A549 (cell line): Measurements from ENCODE around the gene KCNH2. TPM values are rescaled to one million over a fixed set of nuclear protein-coding genes. Genes with fewer than 3 reads are reported as not detected.

ENCODE experiments used
- ATAC-seq, 2 experiments: fragments of 200-7000 bp in 1 of 2; fragments of >200 bp in 1 of 2; cut with Nextera tagmentation in 1 of 2; cut with Tn5 transposase in 1 of 2; 3 replicates each; pipeline versions ENCODE4 v1.8.0 to v1.9.1; 2018 to 2020; ENCODE audit warnings: mild to moderate bottlenecking in 1 of 2, moderate library complexity in 1 of 2
- CTCF ChIA-PET: fragments of 300-600 bp; sonication (Branson Sonifier 250); formaldehyde crosslinking; extraction: SDS; loops from one replicate; lab custom pipeline; 2021; ENCODE audit warnings: antibody characterized with exemption, inconsistent platforms; lab: Yijun Ruan, JAX
- POLR2A ChIA-PET: fragments of 350-600 bp; formaldehyde crosslinking; extraction: SDS; loops from one replicate; lab custom pipeline; 2021; ENCODE audit warnings: antibody characterized with exemption, inconsistent platforms; lab: Yijun Ruan, JAX
- DNase-seq, 2 experiments: peaks; one replicate each; pipeline versions ENCODE4 v3.0.0 to v3.0.0-alpha.2; 2011 to 2016; ENCODE audit warnings: low read depth in 1 of 2, low spot score in 1 of 2
- FAIRE-seq: peaks from 2 replicates; lab custom pipeline; 2011; peaks lifted over from hg19 to GRCh38; lab: Jason Lieb, UNC
- H3K27ac ChIP-seq, 2 experiments: fragments of >200 bp; sonication (Bioruptor Twin); formaldehyde crosslinking; 3 replicates each; pipeline ENCODE4 v1.5.1; 2016 to 2017
- H3K4me1 ChIP-seq: fragments of >200 bp; sonication (Bioruptor Twin); formaldehyde crosslinking; 3 replicates; pipeline ENCODE4 v1.6.1; 2016
- H3K4me2 ChIP-seq: fragments of >200 bp; sonication (Bioruptor Twin); formaldehyde crosslinking; 3 replicates; pipeline ENCODE4 v1.6.1; 2016
- H3K4me3 ChIP-seq: fragments of >200 bp; sonication (Bioruptor Twin); formaldehyde crosslinking; 3 replicates; pipeline ENCODE4 v1.5.1; 2016
- H3K9me3 ChIP-seq: fragments of >200 bp; sonication (Bioruptor Twin); formaldehyde crosslinking; 3 replicates; pipeline ENCODE4 v1.6.1; 2016
- BCL3 ChIP-seq: fragments of >200 bp; sonication (Bioruptor Twin); formaldehyde crosslinking; IDR thresholded peaks from 3 replicates; pipeline ENCODE4 v1.6.1; 2016
- CEBPB ChIP-seq, 2 experiments: fragments of >200 bp in 1 of 2; sonication (Bioruptor Twin) in 1 of 2; formaldehyde crosslinking in 1 of 2; IDR thresholded peaks; 2 replicates each; pipeline ENCODE4 v1.6.1; 2012 to 2016
- CTCF ChIP-seq: fragments of >200 bp; sonication (Bioruptor Twin); formaldehyde crosslinking; IDR thresholded peaks from 3 replicates; pipeline ENCODE4 v1.5.1; 2016
- EHMT2 ChIP-seq: fragments of 200-600 bp; sonication (generic); IDR thresholded peaks from 2 replicates; pipeline ENCODE4 v1.6.1; 2016; ENCODE audit warnings: antibody characterized with exemption, low read depth, mild to moderate bottlenecking, moderate library complexity
- ESRRA ChIP-seq: fragments of 150-350 bp; IDR thresholded peaks from 2 replicates; pipeline ENCODE4 v1.6.1; 2014; ENCODE audit warnings: mild to moderate bottlenecking, low read length, borderline replicate concordance
- FOSB ChIP-seq: fragments of 250-450 bp; sonication (Bioruptor Pico); IDR thresholded peaks from 2 replicates; pipeline ENCODE4 v1.5.0; 2020; ENCODE audit warnings: mild to moderate bottlenecking, moderate library complexity
- GATA3 ChIP-seq: IDR thresholded peaks from 2 replicates; pipeline ENCODE4 v1.6.1; 2012; ENCODE audit warnings: borderline replicate concordance
- HDAC2 ChIP-seq: fragments of 200-600 bp; sonication (generic); IDR thresholded peaks from 2 replicates; pipeline ENCODE4 v1.6.1; 2016
- HOXA7 ChIP-seq: fragments of 250-450 bp; sonication (Bioruptor Pico); IDR thresholded peaks from 2 replicates; pipeline ENCODE4 v1.5.0; 2020; ENCODE audit warnings: mild to moderate bottlenecking, moderate library complexity
- JUN ChIP-seq, 2 experiments: fragments of >200 bp; sonication (Bioruptor Twin); formaldehyde crosslinking; IDR thresholded peaks; 2 replicates in 1 of 2; 3 replicates in 1 of 2; pipeline ENCODE4 v1.6.1; 2016 to 2017
- KDM5A ChIP-seq: fragments of 200-600 bp; sonication (generic); IDR thresholded peaks from 2 replicates; pipeline ENCODE4 v1.6.1; 2016; ENCODE audit warnings: antibody characterized with exemption, mild to moderate bottlenecking
- MAFK ChIP-seq: fragments of 450-650 bp; IDR thresholded peaks from 2 replicates; pipeline ENCODE4 v1.6.1; 2014; ENCODE audit not compliant: partially characterized antibody
- MAZ ChIP-seq: fragments of 150-350 bp; IDR thresholded peaks from 2 replicates; pipeline ENCODE4 v1.6.1; 2014; ENCODE audit warnings: antibody characterized with exemption, low read depth, low read length, borderline replicate concordance
- MYC ChIP-seq: IDR thresholded peaks from 2 replicates; pipeline ENCODE4 v1.6.1; 2012; ENCODE audit warnings: mild to moderate bottlenecking, inconsistent platforms, low read length, improper control_type of control experiment, borderline replicate concordance
- NFE2L2 ChIP-seq: fragments of 150-350 bp; conservative IDR thresholded peaks from 2 replicates; pipeline ENCODE4 v1.6.1; 2014; ENCODE audit warnings: low read length
- PHF8 ChIP-seq: fragments of 200-600 bp; sonication (generic); IDR thresholded peaks from 2 replicates; pipeline ENCODE4 v1.6.1; 2016; ENCODE audit warnings: low read depth, mild to moderate bottlenecking, antibody characterized with exemption, moderate library complexity, borderline replicate concordance
- POLR2A ChIP-seq: IDR thresholded peaks from 2 replicates; pipeline ENCODE4 v1.6.1; 2012; ENCODE audit warnings: mild to moderate bottlenecking, low read length
- POLR2AphosphoS2 ChIP-seq: conservative IDR thresholded peaks from 2 replicates; pipeline ENCODE4 v1.6.1; 2012; ENCODE audit warnings: low read length, improper control_type of control experiment, inconsistent platforms
- RCOR1 ChIP-seq: fragments of 150-350 bp; IDR thresholded peaks from 2 replicates; pipeline ENCODE4 v1.6.1; 2014; ENCODE audit warnings: antibody characterized with exemption, low read length, low read depth
- TP53 ChIP-seq: fragments of 250-450 bp; sonication (Bioruptor Pico); IDR thresholded peaks from 2 replicates; pipeline ENCODE4 v1.5.0; 2021; ENCODE audit warnings: mild to moderate bottlenecking, moderate library complexity
- ZNF302 ChIP-seq: fragments of 250-450 bp; sonication (Bioruptor Pico); IDR thresholded peaks from 2 replicates; pipeline ENCODE4 v1.9.0; 2021; ENCODE audit warnings: inconsistent platforms, mild to moderate bottlenecking, moderate library complexity
- WGBS: methylation state at CpG from one replicate; pipeline ENCODE4 v1.1.6; 2017; ENCODE audit errors: missing lambda C conversion rate; 5-methylcytosine and 5-hydroxymethylcytosine counted together
- polyA plus RNA-seq, 4 experiments: library from polyadenylated mRNA; depleted of rRNA in 3 of 4; stranded (reverse); fragments of >200 nt; fragmentation: RNase III in 1 of 4; extraction: RNeasy Plus Mini Kit Qiagen cat#74134 plus additional on column Dnase treatment in 1 of 4; gene quantifications; 2 replicates in 3 of 4; 3 replicates in 1 of 4; pipeline ENCODE4 v1.2.3, GENCODE V29; 2011 to 2017
- TF ChIP-seq, protein P1 (sequence below): fragments of 250-450 bp; sonication (Bioruptor Pico); IDR thresholded peaks from 2 replicates; pipeline ENCODE4 v1.5.0; 2020; ENCODE audit warnings: low read depth, mild to moderate bottlenecking, moderate library complexity
- TF ChIP-seq, protein P2 (sequence below): fragments of 250-450 bp; sonication (Bioruptor Pico); IDR thresholded peaks from 2 replicates; pipeline ENCODE4 v1.5.0; 2021; ENCODE audit warnings: mild to moderate bottlenecking, moderate library complexity, borderline replicate concordance

Gene KCNH2
- polyA plus RNA-seq, 2 of the 4 experiments (the other 2 are of a cell fraction): 0.26 to 0.41 TPM

DNA sequence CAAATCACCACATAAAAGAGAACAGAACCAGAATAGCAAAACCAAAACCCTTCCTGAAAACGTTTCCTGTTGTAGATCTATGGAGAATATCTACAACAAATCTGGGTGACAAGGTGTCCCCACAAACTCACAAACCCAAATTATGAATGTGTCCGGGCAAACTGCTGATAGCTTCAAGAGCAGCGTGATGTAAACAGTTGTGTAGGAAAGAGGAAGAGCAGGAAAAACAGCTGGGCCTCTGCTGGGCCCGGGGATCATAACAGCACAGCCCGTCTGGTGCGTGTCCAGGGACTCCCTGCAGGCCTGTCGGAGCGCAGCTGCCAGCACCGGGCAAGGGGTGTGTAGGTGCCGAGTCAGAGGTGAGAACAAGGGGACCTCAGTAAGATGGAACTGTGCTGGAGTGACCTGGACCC, 53.7 kb downstream of the KCNH2 start:
- no peak for DNase-seq
- Histone ChIP-seq H3K4me3 (no peak overlapping the region), H3K4me2 (no peak overlapping the region), H3K4me1 (no peaks in the 10 kb centered on the region; the same call in 2 of the 3 replicates), H3K9me3 (no peaks in the 10 kb centered on the region), H3K27ac (no peak overlapping the region)
- ATAC-seq: no peak
- 53% methylated on average over 10 of the region's 10 CpGs for WGBS
- POLR2A ChIA-PET: no interaction called here
- CTCF ChIA-PET: no interaction called here
- no peak for FAIRE-seq
- TF ChIP-seq CEBPB (IDR thresholded peaks at IDR 0.05): no peak
- no peak for TF ChIP-seq KDM5A
- no peak for TF ChIP-seq CTCF
- TF ChIP-seq ZNF302 (CRISPR knock-in tag): no peak
- TF ChIP-seq NFE2L2: no peak
- TF ChIP-seq RCOR1: no peak
- no peak for TF ChIP-seq POLR2A
- no peak for TF ChIP-seq BCL3
- no peak for TF ChIP-seq HDAC2
- TF ChIP-seq GATA3: no peak
- no peak for TF ChIP-seq MYC
- no peak for TF ChIP-seq PHF8
- TF ChIP-seq EHMT2: no peak
- TF ChIP-seq MAFK: no peak
- TF ChIP-seq JUN (IDR thresholded peaks at IDR 0.05): no peak
- TF ChIP-seq, protein P1, sequence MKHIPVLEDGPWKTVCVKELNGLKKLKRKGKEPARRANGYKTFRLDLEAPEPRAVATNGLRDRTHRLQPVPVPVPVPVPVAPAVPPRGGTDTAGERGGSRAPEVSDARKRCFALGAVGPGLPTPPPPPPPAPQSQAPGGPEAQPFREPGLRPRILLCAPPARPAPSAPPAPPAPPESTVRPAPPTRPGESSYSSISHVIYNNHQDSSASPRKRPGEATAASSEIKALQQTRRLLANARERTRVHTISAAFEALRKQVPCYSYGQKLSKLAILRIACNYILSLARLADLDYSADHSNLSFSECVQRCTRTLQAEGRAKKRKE (CRISPR knock-in tag): no peak
- TF ChIP-seq HOXA7 (CRISPR knock-in tag): no peak
- no peak for TF ChIP-seq FOSB (CRISPR knock-in tag)

DNA sequence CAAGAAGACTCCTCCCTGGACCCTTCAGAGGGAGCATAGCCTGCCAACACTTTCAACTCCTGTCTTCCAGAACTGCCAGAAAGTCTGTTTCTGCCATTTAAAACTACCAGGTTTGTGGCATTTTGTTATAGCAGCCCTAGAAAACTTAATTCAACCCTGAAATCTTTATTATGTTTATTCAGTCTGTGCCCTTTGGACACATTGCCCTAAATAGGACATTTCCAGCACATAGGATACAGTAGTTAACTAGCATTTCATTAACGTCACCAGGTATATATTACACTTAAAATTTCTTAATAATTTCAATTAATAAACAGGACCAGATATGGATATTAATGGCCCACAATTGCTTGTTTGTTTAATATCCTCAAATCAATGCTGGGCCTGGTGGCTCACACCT, 54.3 kb downstream of the KCNH2 start:
- Histone ChIP-seq H3K4me1 (no peaks in the 10 kb centered on the region; the same call in 2 of the 3 replicates), H3K27ac (no peak overlapping the region), H3K9me3 (no peaks in the 10 kb centered on the region), H3K4me2 (no peak overlapping the region), H3K4me3 (no peak overlapping the region)
- WGBS: 11% methylated on average over 1 of the region's 1 CpG
- DNase-seq (no peak), FAIRE-seq (no peak), ATAC-seq (no peak)
- POLR2A ChIA-PET: no interaction called here
- CTCF ChIA-PET: interaction anchor here (1.4 to 1.9 kb wide), 2 partner anchors 25 to 63 kb away, joined by 3 to 6 read pairs; no protein-coding TSS in a partner anchor
- no peak for TF ChIP-seq ESRRA
- no peak for TF ChIP-seq ZNF302 (CRISPR knock-in tag)
- no peak for TF ChIP-seq TP53
- no peak for TF ChIP-seq MAZ
- TF ChIP-seq, protein P2, sequence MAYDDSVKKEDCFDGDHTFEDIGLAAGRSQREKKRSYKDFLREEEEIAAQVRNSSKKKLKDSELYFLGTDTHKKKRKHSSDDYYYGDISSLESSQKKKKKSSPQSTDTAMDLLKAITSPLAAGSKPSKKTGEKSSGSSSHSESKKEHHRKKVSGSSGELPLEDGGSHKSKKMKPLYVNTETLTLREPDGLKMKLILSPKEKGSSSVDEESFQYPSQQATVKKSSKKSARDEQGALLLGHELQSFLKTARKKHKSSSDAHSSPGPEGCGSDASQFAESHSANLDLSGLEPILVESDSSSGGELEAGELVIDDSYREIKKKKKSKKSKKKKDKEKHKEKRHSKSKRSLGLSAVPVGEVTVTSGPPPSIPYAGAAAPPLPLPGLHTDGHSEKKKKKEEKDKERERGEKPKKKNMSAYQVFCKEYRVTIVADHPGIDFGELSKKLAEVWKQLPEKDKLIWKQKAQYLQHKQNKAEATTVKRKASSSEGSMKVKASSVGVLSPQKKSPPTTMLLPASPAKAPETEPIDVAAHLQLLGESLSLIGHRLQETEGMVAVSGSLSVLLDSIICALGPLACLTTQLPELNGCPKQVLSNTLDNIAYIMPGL (CRISPR knock-in tag): no peak
- no peak for TF ChIP-seq POLR2AphosphoS2
